ENCODE results near the gene CFAP54. TPM values are rescaled to one million over a fixed set of nuclear protein-coding genes. Genes with fewer than 3 reads are reported as not detected.

CFAP54 gene
- total and polyA plus RNA-seq, 2 of the 4 experiments (the other 2 are of a cell fraction) = 0.18 to 0.41 TPM

DNA sequence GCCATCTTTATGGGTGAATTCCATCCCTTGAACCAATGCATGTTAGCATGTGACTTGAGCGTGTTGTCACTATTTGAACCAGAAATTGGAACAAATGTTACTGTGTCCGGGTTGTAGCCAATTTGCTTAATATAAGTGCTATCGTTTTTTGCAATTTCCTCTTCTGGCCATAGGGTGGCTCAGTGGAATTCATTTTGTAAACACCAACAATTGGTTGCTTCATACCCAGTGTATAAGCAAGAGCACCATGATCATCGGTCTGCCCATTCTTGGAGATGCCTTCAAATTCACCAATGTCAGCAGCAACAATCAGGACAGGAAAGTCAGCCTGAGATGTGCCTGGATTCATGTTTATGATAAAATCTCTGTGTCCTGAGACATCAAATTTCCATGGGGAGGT lies 412.7 kb downstream of the CFAP54 start:
- Histone ChIP-seq H2AFZ (replicated peaks; ENCODE audit: low read length, poor library complexity) (no peak overlapping the region), H2AK5ac (ENCODE audit: low read depth, low read length) (no peak overlapping the region), H3K56ac (ENCODE audit: extremely low read depth, insufficient read depth, low read length) (no peak overlapping the region), H2BK15ac (ENCODE audit: low read depth, low read length) (no peak overlapping the region), H3K27ac (ENCODE audit: insufficient read depth, low read length) (no peak overlapping the region), H3K4me1 (ENCODE audit: control insufficient read depth, insufficient read depth, low read length) (no peaks in the 10 kb centered on the region), H3K23ac (ENCODE audit: low read depth, low read length) (no peak overlapping the region), H3K18ac (ENCODE audit: low read depth, low read length) (no peak overlapping the region), H3K27me3 (ENCODE audit: control insufficient read depth, insufficient read depth, low read length) (peaks cover 10% of the 10 kb centered on the region), H3K4ac (ENCODE audit: low read depth, low read length) (no peak overlapping the region), H3K36me3 (ENCODE audit: control insufficient read depth, insufficient read depth, low read length) (no peaks in the 10 kb centered on the region), H3K9me3 (ENCODE audit: control insufficient read depth, insufficient read depth, low read length) (no peaks in the 10 kb centered on the region), H3K9me1 (ENCODE audit: insufficient read depth, low read length) (no peaks in the 10 kb centered on the region), H2BK20ac (ENCODE audit: low read depth, low read length) (no peak overlapping the region), H4K5ac (ENCODE audit: low read depth, low read length) (no peak overlapping the region), H2BK5ac (ENCODE audit: low read depth, low read length, poor library complexity, severe bottlenecking) (no peak overlapping the region), H3K14ac (replicated peaks; ENCODE audit: low read depth, low read length) (no peak overlapping the region), H3K4me2 (ENCODE audit: low read depth, low read length) (no peak overlapping the region), H4K8ac (ENCODE audit: low read depth in 2 of 2, low read length in 2 of 2) (no peak overlapping the region), H2AK9ac (replicated peaks; ENCODE audit: low read depth, low read length, poor library complexity) (no peak overlapping the region), H4K20me1 (ENCODE audit: insufficient read depth, low read length) (no peaks in the 10 kb centered on the region), H3K9ac (ENCODE audit: low read depth, low read length) (no peak overlapping the region), H4K91ac (ENCODE audit: insufficient read depth, low read depth, low read length) (no peak overlapping the region), H3K79me1 (ENCODE audit: low read depth in 1 of 2, low read length in 2 of 2) (peaks cover 0 to 3% of the 10 kb centered on the region in 2 experiments; a peak in 1 of 4 replicates), H3K4me3 (ENCODE audit: insufficient read depth, low read depth, low read length) (no peak overlapping the region), H2BK120ac (ENCODE audit: low read depth, low read length) (no peak overlapping the region)
- DNase-seq = no peak
- BruUV-seq (replicated peaks) = no TSS peak
- ChIA-PET CTCF (no interaction called here), POLR2A (ENCODE audit: unreplicated experiment) (no interaction called here)
- in situ Hi-C loops (cut with MboI; ENCODE audit: low sequenced_read_pairs) (no loop called here), dilution Hi-C loops (cut with HindIII; ENCODE audit: low sequenced_read_pairs, unreplicated experiment) (no loop called here), intact Hi-C loops (cut with micrococcal nuclease) (no loop called here)
- no CpG with 5 or more reads among the region's 4 CpGs for WGBS, 2 experiments (ENCODE audit: extremely low coverage in 2 of 2, insufficient read length in 1 of 2)
- peak; percentile 43; the same call in 1 of the 2 replicates for TF ChIP-seq CEBPB (IDR thresholded peaks at IDR 0.05; ENCODE audit: low read depth, low read length)
- TF ChIP-seq, protein P1, sequence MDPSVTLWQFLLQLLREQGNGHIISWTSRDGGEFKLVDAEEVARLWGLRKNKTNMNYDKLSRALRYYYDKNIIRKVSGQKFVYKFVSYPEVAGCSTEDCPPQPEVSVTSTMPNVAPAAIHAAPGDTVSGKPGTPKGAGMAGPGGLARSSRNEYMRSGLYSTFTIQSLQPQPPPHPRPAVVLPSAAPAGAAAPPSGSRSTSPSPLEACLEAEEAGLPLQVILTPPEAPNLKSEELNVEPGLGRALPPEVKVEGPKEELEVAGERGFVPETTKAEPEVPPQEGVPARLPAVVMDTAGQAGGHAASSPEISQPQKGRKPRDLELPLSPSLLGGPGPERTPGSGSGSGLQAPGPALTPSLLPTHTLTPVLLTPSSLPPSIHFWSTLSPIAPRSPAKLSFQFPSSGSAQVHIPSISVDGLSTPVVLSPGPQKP (IDR thresholded peaks at IDR 0.05; ENCODE audit: borderline replicate concordance, low read depth, low read length) = no peak
- 0 out of 2 replicates have a peak, but pooled peaks have one; percentile 10 for TF ChIP-seq CTCF (conservative IDR thresholded peaks at IDR 0.05; ENCODE audit: low read depth, low read length)
- no peak; the same call in 1 of the 2 replicates for ATAC-seq (ENCODE audit: low read depth)

Data from IMR-90 (cell line).